ENCODE measurements around the gene LIME1. TPM values are rescaled to one million over a fixed set of nuclear protein-coding genes. Genes with fewer than 3 reads are reported as not detected.

LIME1 gene
- total RNA-seq, 1 donor from 2014 or later, result 12.5 TPM

DNA sequence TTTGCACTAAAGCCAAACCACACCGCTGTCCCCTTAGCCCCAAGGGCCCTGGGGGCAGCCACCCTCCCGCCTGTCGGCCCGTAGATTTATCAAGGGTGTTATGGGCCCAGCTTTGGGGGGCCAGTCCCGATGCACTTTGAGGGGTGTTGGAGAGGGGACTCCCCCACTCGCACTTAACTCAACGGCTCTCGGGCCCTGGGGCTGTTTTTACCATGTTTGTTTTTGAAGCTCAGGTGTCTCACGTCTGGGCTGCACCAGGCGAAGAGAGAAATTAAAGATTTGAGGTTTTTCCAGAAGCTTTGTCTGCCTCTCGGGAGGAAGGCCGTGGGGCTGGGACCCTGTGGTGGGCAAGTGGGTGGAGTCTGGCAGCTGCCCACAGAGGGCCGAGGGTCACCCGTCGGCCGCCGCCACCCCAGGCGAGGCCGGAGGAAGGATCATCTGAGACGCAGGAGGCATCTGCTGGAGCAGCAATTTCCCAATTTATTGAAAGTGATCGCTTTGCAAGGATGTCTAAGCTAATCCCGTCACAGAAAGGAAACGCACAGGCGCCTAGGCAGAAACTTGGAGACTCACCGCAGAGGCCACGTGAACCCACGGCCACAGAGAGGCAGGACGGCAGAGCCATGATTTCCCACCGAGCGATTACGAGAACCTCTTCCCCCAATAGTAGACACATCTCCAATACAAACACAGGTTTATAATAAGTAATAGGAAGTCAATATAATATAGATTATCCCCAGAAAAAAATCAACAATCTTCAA lies 6.9 kb downstream of the LIME1 start:
- H3K4me1 Mint-ChIP-seq (ENCODE audit: unreplicated experiment), result no peaks in the 10 kb centered on the region
- no peak overlapping the region for H3K4me3 Mint-ChIP-seq (ENCODE audit: unreplicated experiment)
- no peak for DNase-seq (ENCODE audit: extremely low spot score, unreplicated experiment)
- no peaks in the 10 kb centered on the region for H3K9me3 Mint-ChIP-seq (ENCODE audit: unreplicated experiment)
- H3K27ac Mint-ChIP-seq (ENCODE audit: unreplicated experiment), result no peak overlapping the region
- H3K36me3 Mint-ChIP-seq (ENCODE audit: unreplicated experiment), result peaks cover 7% of the 10 kb centered on the region
- H3K27me3 Mint-ChIP-seq (ENCODE audit: unreplicated experiment), result no peaks in the 10 kb centered on the region
- TF ChIP-seq, protein P1, sequence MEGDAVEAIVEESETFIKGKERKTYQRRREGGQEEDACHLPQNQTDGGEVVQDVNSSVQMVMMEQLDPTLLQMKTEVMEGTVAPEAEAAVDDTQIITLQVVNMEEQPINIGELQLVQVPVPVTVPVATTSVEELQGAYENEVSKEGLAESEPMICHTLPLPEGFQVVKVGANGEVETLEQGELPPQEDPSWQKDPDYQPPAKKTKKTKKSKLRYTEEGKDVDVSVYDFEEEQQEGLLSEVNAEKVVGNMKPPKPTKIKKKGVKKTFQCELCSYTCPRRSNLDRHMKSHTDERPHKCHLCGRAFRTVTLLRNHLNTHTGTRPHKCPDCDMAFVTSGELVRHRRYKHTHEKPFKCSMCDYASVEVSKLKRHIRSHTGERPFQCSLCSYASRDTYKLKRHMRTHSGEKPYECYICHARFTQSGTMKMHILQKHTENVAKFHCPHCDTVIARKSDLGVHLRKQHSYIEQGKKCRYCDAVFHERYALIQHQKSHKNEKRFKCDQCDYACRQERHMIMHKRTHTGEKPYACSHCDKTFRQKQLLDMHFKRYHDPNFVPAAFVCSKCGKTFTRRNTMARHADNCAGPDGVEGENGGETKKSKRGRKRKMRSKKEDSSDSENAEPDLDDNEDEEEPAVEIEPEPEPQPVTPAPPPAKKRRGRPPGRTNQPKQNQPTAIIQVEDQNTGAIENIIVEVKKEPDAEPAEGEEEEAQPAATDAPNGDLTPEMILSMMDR (IDR thresholded peaks at IDR 0.05), result no peak

DNA sequence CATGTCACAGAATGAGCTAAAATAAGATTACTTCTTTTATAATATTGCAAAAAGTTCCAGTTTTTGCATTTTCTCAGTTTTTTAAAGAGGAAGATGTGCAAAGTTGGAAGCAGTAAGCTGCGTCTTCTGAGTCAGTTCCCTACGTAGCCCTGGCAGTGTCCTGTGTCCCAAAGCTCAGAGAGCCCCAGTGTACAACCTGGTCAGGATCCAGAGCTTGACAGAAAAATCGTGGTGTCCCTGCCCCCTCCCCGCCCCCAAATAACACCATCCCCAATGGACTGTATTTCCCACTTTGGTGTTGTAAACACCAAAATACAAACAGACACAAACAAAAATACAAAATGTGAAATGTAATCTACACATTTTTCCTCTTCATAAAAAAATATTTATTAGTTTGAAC lies 7.7 kb downstream of the LIME1 start:
- no peak for DNase-seq (ENCODE audit: extremely low spot score, unreplicated experiment)
- no peaks in the 10 kb centered on the region for H3K9me3 Mint-ChIP-seq (ENCODE audit: unreplicated experiment)
- H3K27me3 Mint-ChIP-seq (ENCODE audit: unreplicated experiment), result no peaks in the 10 kb centered on the region
- no peak overlapping the region for H3K4me3 Mint-ChIP-seq (ENCODE audit: unreplicated experiment)
- no peaks in the 10 kb centered on the region for H3K4me1 Mint-ChIP-seq (ENCODE audit: unreplicated experiment)
- TF ChIP-seq, protein P1 (IDR thresholded peaks at IDR 0.05), result no peak
- no peak overlapping the region for H3K27ac Mint-ChIP-seq (ENCODE audit: unreplicated experiment)
- peaks cover 7% of the 10 kb centered on the region for H3K36me3 Mint-ChIP-seq (ENCODE audit: unreplicated experiment)

DNA sequence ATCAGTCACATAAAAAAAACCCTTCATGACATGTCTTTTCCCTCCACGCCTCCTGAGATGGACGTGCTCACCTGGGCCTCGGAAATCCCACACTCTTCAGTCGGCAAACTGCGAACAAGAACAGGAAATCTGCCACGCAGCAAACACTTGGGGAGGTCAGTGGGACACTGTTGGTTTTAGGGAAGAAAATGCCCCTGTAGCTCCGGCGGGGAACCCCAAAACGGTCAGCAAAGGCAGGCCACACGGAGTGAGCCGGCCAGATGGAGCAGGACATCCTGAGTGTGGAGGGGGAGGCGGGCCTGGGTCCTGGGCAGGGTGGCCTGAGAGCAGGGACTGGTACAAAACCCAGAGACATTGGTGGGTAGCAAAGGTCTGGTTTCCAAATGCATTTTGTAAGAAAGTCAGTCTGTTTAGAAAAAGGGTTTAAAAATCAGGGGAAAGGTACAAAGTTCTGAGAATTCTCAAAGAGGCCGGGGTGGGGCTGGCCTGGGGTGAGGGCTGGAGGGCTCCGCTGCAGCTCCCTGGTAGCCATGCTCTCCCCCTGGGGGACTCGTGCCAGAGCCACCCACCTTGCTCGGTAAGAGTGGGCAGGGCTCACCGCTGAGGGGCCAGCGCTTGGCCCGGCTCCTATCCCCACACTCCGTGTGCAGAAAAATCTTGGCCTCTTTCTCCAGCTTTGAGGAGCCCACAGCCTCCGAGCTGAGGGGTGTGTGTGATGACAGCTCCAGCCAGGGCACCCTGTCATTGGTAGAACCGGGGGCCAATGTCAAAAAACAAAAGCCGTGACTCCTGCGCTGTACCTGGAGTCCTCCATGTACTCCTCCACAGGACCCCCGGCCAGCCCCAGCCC lies 8.3 kb downstream of the LIME1 start:
- DNase-seq (ENCODE audit: extremely low spot score, unreplicated experiment), result no peak
- TF ChIP-seq, protein P1 (IDR thresholded peaks at IDR 0.05), result no peak
- Mint-ChIP-seq H3K4me1 (ENCODE audit: unreplicated experiment) (no peaks in the 10 kb centered on the region), H3K9me3 (ENCODE audit: unreplicated experiment) (no peaks in the 10 kb centered on the region), H3K36me3 (ENCODE audit: unreplicated experiment) (peaks cover 7% of the 10 kb centered on the region), H3K27me3 (ENCODE audit: unreplicated experiment) (no peaks in the 10 kb centered on the region), H3K27ac (ENCODE audit: unreplicated experiment) (no peak overlapping the region), H3K4me3 (ENCODE audit: unreplicated experiment) (no peak overlapping the region)

DNA sequence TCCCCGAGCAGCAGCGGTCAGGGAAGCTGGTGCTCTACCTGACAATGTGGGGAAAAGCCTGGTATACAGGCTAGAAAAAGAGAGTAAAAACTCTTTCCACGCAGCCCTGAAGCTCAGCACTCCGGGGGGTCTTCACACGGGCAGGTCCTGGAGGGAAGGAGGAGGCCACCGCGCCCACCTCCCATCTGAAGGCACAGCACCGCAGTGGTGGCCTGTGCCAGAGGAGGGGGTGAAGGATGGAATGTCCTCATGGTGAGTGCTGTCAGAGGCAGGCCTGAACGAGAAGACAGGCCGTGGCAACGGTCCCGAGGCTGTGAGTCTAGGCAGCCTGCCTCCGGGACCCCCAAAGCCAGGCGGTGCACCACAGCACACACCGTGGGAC lies 9.0 kb downstream of the LIME1 start:
- Mint-ChIP-seq H3K27me3 (ENCODE audit: unreplicated experiment) (no peaks in the 10 kb centered on the region), H3K4me3 (ENCODE audit: unreplicated experiment) (no peak overlapping the region), H3K4me1 (ENCODE audit: unreplicated experiment) (no peaks in the 10 kb centered on the region), H3K27ac (ENCODE audit: unreplicated experiment) (no peak overlapping the region), H3K36me3 (ENCODE audit: unreplicated experiment) (peaks cover 7% of the 10 kb centered on the region), H3K9me3 (ENCODE audit: unreplicated experiment) (no peaks in the 10 kb centered on the region)
- TF ChIP-seq, protein P1 (IDR thresholded peaks at IDR 0.05), result no peak
- no peak for DNase-seq (ENCODE audit: extremely low spot score, unreplicated experiment)
